Esophagus squamous epithelium (tissue), 4 donors: ENCODE results near the gene GJA3.

ENCODE experiments used
- POLR2A ChIP-seq, 4 donors: fragments of 450-650 bp; IDR thresholded peaks; one replicate each; pipeline ENCODE4 v1.6.1; 2017; ENCODE audit warnings: antibody characterized with exemption in 4 of 4, mild to moderate bottlenecking in 4 of 4, moderate library complexity in 3 of 4
- TF ChIP-seq, protein P1 (sequence below), 6 experiments: fragments of 450-650 bp in 4 of 6; fragments of 200-600 bp in 2 of 6; sonication (generic) in 2 of 6; IDR thresholded peaks; one replicate each; pipeline ENCODE4 v1.5.1; 2016 to 2019; ENCODE audit warnings: antibody characterized with exemption in 6 of 6, mild to moderate bottlenecking in 4 of 6, moderate library complexity in 4 of 6

DNA sequence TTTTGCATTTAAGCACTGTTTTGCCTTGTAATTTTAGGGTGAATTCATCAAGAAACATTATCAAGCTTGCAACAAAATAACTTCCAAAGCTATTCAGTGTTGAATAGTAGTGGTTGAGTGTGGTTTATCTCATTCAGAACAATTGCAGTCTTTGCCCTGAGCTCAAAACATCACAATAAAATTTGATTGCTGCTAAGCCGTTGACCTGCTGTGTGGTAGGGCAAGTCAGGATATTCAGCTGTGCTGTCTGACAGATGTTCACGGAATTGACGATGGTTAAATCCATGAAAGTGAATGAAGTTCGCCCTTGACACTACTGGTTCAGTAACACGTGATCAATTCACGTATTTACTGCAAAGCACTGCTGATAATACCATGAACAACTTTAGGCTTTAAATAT lies 66.9 kb downstream of the GJA3 start:
- TF ChIP-seq, protein P1, sequence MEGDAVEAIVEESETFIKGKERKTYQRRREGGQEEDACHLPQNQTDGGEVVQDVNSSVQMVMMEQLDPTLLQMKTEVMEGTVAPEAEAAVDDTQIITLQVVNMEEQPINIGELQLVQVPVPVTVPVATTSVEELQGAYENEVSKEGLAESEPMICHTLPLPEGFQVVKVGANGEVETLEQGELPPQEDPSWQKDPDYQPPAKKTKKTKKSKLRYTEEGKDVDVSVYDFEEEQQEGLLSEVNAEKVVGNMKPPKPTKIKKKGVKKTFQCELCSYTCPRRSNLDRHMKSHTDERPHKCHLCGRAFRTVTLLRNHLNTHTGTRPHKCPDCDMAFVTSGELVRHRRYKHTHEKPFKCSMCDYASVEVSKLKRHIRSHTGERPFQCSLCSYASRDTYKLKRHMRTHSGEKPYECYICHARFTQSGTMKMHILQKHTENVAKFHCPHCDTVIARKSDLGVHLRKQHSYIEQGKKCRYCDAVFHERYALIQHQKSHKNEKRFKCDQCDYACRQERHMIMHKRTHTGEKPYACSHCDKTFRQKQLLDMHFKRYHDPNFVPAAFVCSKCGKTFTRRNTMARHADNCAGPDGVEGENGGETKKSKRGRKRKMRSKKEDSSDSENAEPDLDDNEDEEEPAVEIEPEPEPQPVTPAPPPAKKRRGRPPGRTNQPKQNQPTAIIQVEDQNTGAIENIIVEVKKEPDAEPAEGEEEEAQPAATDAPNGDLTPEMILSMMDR (IDR thresholded peaks at IDR 0.05), result no peak
- TF ChIP-seq POLR2A (IDR thresholded peaks at IDR 0.05), result no peak
